ENCODE results near the gene CMSS1.

Gene CMSS1

GRCh38 chr3:99885085-99885484, 67.4 kb downstream of the CMSS1 start:
- H4K8ac ChIP-seq (ENCODE audit: low read depth, low read length) = no peak overlapping the region

GRCh38 chr3:99885851-99886250, 68.2 kb downstream of the CMSS1 start:
- H3K79me1 ChIP-seq (ENCODE audit: low read length) = no peaks in the 10 kb centered on the region
- H3K18ac ChIP-seq (ENCODE audit: low read length) = no peak overlapping the region
- no CpG with 5 or more reads among the region's 3 CpGs for WGBS (ENCODE audit: extremely low coverage, insufficient coverage, insufficient read length)
- H3K4me2 ChIP-seq (ENCODE audit: low read length) = no peak overlapping the region
- H3K4me3 ChIP-seq (ENCODE audit: low read depth, low read length) = no peak overlapping the region
- no peak for DNase-seq
- no peak overlapping the region for H3K9ac ChIP-seq (ENCODE audit: low read length)
- no peaks in the 10 kb centered on the region for H3K36me3 ChIP-seq (ENCODE audit: control insufficient read depth in 1 of 2, insufficient read depth in 2 of 2, low read length in 2 of 2)
- H3K4ac ChIP-seq (ENCODE audit: low read depth, low read length) = no peak overlapping the region
- H2BK12ac ChIP-seq (ENCODE audit: low read length) = no peak overlapping the region
- H2BK120ac ChIP-seq (ENCODE audit: insufficient read depth, low read length, poor library complexity) = no peak overlapping the region
- H3K27ac ChIP-seq (ENCODE audit: low read depth, low read length) = no peak overlapping the region
- H4K8ac ChIP-seq (ENCODE audit: low read depth, low read length) = no peak overlapping the region
- no peaks in the 10 kb centered on the region for H3K4me1 ChIP-seq (ENCODE audit: control insufficient read depth in 1 of 2, insufficient read depth in 2 of 2, low read length in 2 of 2)
- no peak overlapping the region for H2BK5ac ChIP-seq (ENCODE audit: low read depth, low read length, poor library complexity)
- no peak overlapping the region for H2AFZ ChIP-seq (ENCODE audit: insufficient read depth, low read length, poor library complexity)
- no peak overlapping the region for H3K23ac ChIP-seq (ENCODE audit: low read length)
- no peaks in the 10 kb centered on the region for H3K27me3 ChIP-seq (ENCODE audit: insufficient read depth, low read length)
- no peaks in the 10 kb centered on the region for H3K9me3 ChIP-seq (ENCODE audit: insufficient read depth, low read depth, low read length)
- H3K14ac ChIP-seq (ENCODE audit: low read length) = no peak overlapping the region
- H2AK5ac ChIP-seq (ENCODE audit: low read length) = no peak overlapping the region
- no peak overlapping the region for H4K91ac ChIP-seq (ENCODE audit: low read depth, low read length)
- H3K79me2 ChIP-seq (ENCODE audit: control insufficient read depth, insufficient read depth, low read length, poor library complexity) = no peaks in the 10 kb centered on the region
- no peak overlapping the region for H4K12ac ChIP-seq (ENCODE audit: low read depth, low read length)

More at GRCh38 chr3:99885085-99885484, 67.4 kb downstream of the CMSS1 start:
- H2AK5ac ChIP-seq (ENCODE audit: low read length) = no peak overlapping the region
- H3K18ac ChIP-seq (ENCODE audit: low read length) = no peak overlapping the region
- no peak overlapping the region for H3K4me2 ChIP-seq (ENCODE audit: low read length)
- no peaks in the 10 kb centered on the region for H3K79me2 ChIP-seq (ENCODE audit: control insufficient read depth, insufficient read depth, low read length, poor library complexity)
- no peak overlapping the region for H3K4me3 ChIP-seq (ENCODE audit: low read depth, low read length)
- H3K36me3 ChIP-seq (ENCODE audit: control insufficient read depth in 1 of 2, insufficient read depth in 2 of 2, low read length in 2 of 2) = no peaks in the 10 kb centered on the region
- no peaks in the 10 kb centered on the region for H3K79me1 ChIP-seq (ENCODE audit: low read length)
- H2BK5ac ChIP-seq (ENCODE audit: low read depth, low read length, poor library complexity) = no peak overlapping the region
- no peak for DNase-seq
- no peak overlapping the region for H3K23ac ChIP-seq (ENCODE audit: low read length)
- H2AFZ ChIP-seq (ENCODE audit: insufficient read depth, low read length, poor library complexity) = no peak overlapping the region
- no peaks in the 10 kb centered on the region for H3K9me3 ChIP-seq (ENCODE audit: insufficient read depth, low read depth, low read length)
- no peak overlapping the region for H3K14ac ChIP-seq (ENCODE audit: low read length)
- H3K27ac ChIP-seq (ENCODE audit: low read depth, low read length) = no peak overlapping the region
- no peak overlapping the region for H2BK120ac ChIP-seq (ENCODE audit: insufficient read depth, low read length, poor library complexity)
- no peak overlapping the region for H3K4ac ChIP-seq (ENCODE audit: low read depth, low read length)
- H3K4me1 ChIP-seq (ENCODE audit: control insufficient read depth in 1 of 2, insufficient read depth in 2 of 2, low read length in 2 of 2) = no peaks in the 10 kb centered on the region
- H3K27me3 ChIP-seq (ENCODE audit: insufficient read depth, low read length) = no peaks in the 10 kb centered on the region
- WGBS (ENCODE audit: extremely low coverage, insufficient coverage, insufficient read length) = no CpG with 5 or more reads among the region's 1 CpG
- no peak overlapping the region for H4K91ac ChIP-seq (ENCODE audit: low read depth, low read length)
- no peak overlapping the region for H4K12ac ChIP-seq (ENCODE audit: low read depth, low read length)
- H2BK12ac ChIP-seq (ENCODE audit: low read length) = no peak overlapping the region
- H3K9ac ChIP-seq (ENCODE audit: low read length) = no peak overlapping the region

- WGBS (ENCODE audit: extremely low coverage, insufficient coverage, insufficient read length) = no CpG with 5 or more reads among the region's 2 CpGs
Measured at GRCh38 chr3:99891610-99892285, 74.1 kb downstream of the CMSS1 start.

GRCh38 chr3:99892332-99892731, 74.7 kb downstream of the CMSS1 start:
- Histone ChIP-seq H4K8ac (ENCODE audit: low read depth, low read length) (no peak overlapping the region), H3K9ac (ENCODE audit: low read length) (no peak overlapping the region), H3K9me3 (ENCODE audit: insufficient read depth, low read depth, low read length) (no peaks in the 10 kb centered on the region), H3K27ac (ENCODE audit: low read depth, low read length) (no peak overlapping the region), H2BK5ac (ENCODE audit: low read depth, low read length, poor library complexity) (no peak overlapping the region), H3K14ac (ENCODE audit: low read length) (no peak overlapping the region), H3K4me3 (ENCODE audit: low read depth, low read length) (no peak overlapping the region), H4K91ac (ENCODE audit: low read depth, low read length) (no peak overlapping the region), H3K36me3 (ENCODE audit: control insufficient read depth in 1 of 2, insufficient read depth in 2 of 2, low read length in 2 of 2) (no peaks in the 10 kb centered on the region), H3K18ac (ENCODE audit: low read length) (no peak overlapping the region), H3K4ac (ENCODE audit: low read depth, low read length) (no peak overlapping the region), H3K79me1 (ENCODE audit: low read length) (no peaks in the 10 kb centered on the region), H2BK12ac (ENCODE audit: low read length) (no peak overlapping the region), H3K4me1 (ENCODE audit: control insufficient read depth in 1 of 2, insufficient read depth in 2 of 2, low read length in 2 of 2) (peaks cover 0 to 2% of the 10 kb centered on the region in 2 experiments), H2BK120ac (ENCODE audit: insufficient read depth, low read length, poor library complexity) (no peak overlapping the region), H3K4me2 (ENCODE audit: low read length) (no peak overlapping the region), H4K12ac (ENCODE audit: low read depth, low read length) (no peak overlapping the region), H3K23ac (ENCODE audit: low read length) (no peak overlapping the region), H2AFZ (ENCODE audit: insufficient read depth, low read length, poor library complexity) (no peak overlapping the region), H2AK5ac (ENCODE audit: low read length) (no peak overlapping the region), H3K27me3 (ENCODE audit: insufficient read depth, low read length) (no peaks in the 10 kb centered on the region), H3K79me2 (ENCODE audit: control insufficient read depth, insufficient read depth, low read length, poor library complexity) (no peaks in the 10 kb centered on the region)
- DNase-seq = no peak

More at GRCh38 chr3:99891610-99892285, 74.1 kb downstream of the CMSS1 start:
- H3K23ac ChIP-seq (ENCODE audit: low read length) = no peak overlapping the region
- no peak overlapping the region for H3K27ac ChIP-seq (ENCODE audit: low read depth, low read length)
- H3K4me2 ChIP-seq (ENCODE audit: low read length) = no peak overlapping the region
- no peak overlapping the region for H3K14ac ChIP-seq (ENCODE audit: low read length)
- H3K36me3 ChIP-seq (ENCODE audit: control insufficient read depth in 1 of 2, insufficient read depth in 2 of 2, low read length in 2 of 2) = no peaks in the 10 kb centered on the region
- no peak overlapping the region for H3K4ac ChIP-seq (ENCODE audit: low read depth, low read length)
- H3K9ac ChIP-seq (ENCODE audit: low read length) = no peak overlapping the region
- H3K9me3 ChIP-seq (ENCODE audit: insufficient read depth, low read depth, low read length) = no peaks in the 10 kb centered on the region
- no peak overlapping the region for H2AK5ac ChIP-seq (ENCODE audit: low read length)
- no peaks in the 10 kb centered on the region for H3K27me3 ChIP-seq (ENCODE audit: insufficient read depth, low read length)
- no peaks in the 10 kb centered on the region for H3K79me1 ChIP-seq (ENCODE audit: low read length)
- no peak overlapping the region for H2BK120ac ChIP-seq (ENCODE audit: insufficient read depth, low read length, poor library complexity)
- H3K79me2 ChIP-seq (ENCODE audit: control insufficient read depth, insufficient read depth, low read length, poor library complexity) = no peaks in the 10 kb centered on the region
- no peak overlapping the region for H4K8ac ChIP-seq (ENCODE audit: low read depth, low read length)
- DNase-seq = no peak
- H3K18ac ChIP-seq (ENCODE audit: low read length) = no peak overlapping the region
- peaks cover 0 to 2% of the 10 kb centered on the region in 2 experiments for H3K4me1 ChIP-seq (ENCODE audit: control insufficient read depth in 1 of 2, insufficient read depth in 2 of 2, low read length in 2 of 2)
- no peak overlapping the region for H2BK12ac ChIP-seq (ENCODE audit: low read length)
- no peak overlapping the region for H2BK5ac ChIP-seq (ENCODE audit: low read depth, low read length, poor library complexity)
- H4K12ac ChIP-seq (ENCODE audit: low read depth, low read length) = no peak overlapping the region
- no peak overlapping the region for H2AFZ ChIP-seq (ENCODE audit: insufficient read depth, low read length, poor library complexity)
- H4K91ac ChIP-seq (ENCODE audit: low read depth, low read length) = no peak overlapping the region
- H3K4me3 ChIP-seq (ENCODE audit: low read depth, low read length) = no peak overlapping the region
